IMR-90 (cell line): ENCODE measurements around the gene TIMM50.
A peak's percentile ranks its signal among the peaks of the same experiment; 100 is the strongest.

ENCODE experiments used
- CHD1 ChIP-seq: IDR thresholded peaks from 2 replicates; pipeline ENCODE4 v1.6.1; 2012; ENCODE audit warnings: low read depth, low read length, improper control_type of control experiment
- POLR2A ChIP-seq: IDR thresholded peaks from 2 replicates; pipeline ENCODE4 v1.6.1; 2012; ENCODE audit warnings: mild to moderate bottlenecking, low read depth, low read length

DNA sequence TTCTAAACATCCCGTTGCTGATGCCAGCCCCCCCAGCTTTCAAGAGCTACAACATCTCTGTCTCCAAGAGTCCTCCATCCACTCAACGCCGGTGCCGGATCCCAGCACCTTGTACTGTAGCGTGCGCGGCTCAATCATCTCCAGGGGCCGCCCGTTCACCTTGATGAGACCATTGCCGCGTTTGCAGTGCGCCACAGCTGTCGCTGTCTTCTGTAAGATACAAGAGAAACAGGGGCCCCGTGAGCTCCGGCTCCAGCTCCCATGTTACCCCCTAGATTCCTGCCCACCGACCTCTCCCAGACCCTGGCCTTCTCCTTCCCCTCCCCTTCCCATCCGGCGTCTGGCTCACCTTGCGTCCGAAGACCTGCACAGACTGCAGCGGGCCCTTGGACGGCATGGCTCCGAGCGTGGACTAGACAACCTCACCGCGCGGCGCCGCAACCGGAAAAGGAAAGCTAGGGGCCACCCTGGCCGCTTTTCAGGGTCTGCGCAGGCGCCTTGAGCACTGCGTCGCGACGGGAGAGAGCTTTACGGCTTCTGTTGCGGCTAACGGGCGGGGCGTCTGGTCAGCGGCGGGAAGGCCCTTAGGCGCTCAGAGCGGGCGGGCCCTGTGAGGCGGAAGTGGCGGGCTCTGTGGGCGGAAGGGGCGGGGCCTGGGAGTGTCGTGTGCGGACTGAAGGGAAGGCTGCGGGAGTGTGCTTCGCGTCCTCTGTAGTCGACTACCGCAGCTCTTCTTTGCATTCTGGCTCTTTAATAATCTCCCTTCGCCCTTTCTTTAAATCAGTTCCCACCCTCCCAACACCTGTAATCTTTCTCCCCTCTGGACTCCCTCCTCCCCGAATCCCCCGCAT is 44.9 kb upstream of the TIMM50 start, which contains the start of gene RPS16:
- TF ChIP-seq CHD1 (peak; percentile 93), POLR2A (peak; percentile 99)
